ENCODE results near the gene EFCAB6. TPM values are rescaled to one million over a fixed set of nuclear protein-coding genes. Genes with fewer than 3 reads are reported as not detected.

Gene EFCAB6
- total and polyA plus RNA-seq, 2 of the 13 experiments (the other 11 are each of a cell fraction or from before 2014, with no cell fraction given): not detected

- no peaks in the 10 kb centered on the region for H3K9me3 ChIP-seq (ENCODE audit: low read length)
- in situ Hi-C loops (cut with HindIII; ENCODE audit: extremely low pct_ligation_motif_present, low pct_unique_long_range_greater_than_20kb) (no loop called here), intact Hi-C loops (cut with micrococcal nuclease; ENCODE audit: unreplicated experiment) (no loop called here)
- H3K36me3 ChIP-seq (replicated peaks in 1 of 2; ENCODE audit: control insufficient read depth in 1 of 2, insufficient read depth in 2 of 2, low read length in 2 of 2): no peaks in the 10 kb centered on the region
- H4K20me1 ChIP-seq (ENCODE audit: insufficient read depth, low read length): no peaks in the 10 kb centered on the region
- WGBS (ENCODE audit: low lambda C conversion rate): 47% methylated on average over 5 of the region's 6 CpGs
- ATAC-seq (no peak), FAIRE-seq (no peak), DNase-seq (ENCODE audit: low spot score) (no peak)
- CTCF ChIA-PET (ENCODE audit: low intra/inter-chr PET ratio, low total read pairs): no interaction called here
- POLR2A ChIA-PET: no interaction called here
- no peaks in the 10 kb centered on the region for H3K4me1 ChIP-seq (ENCODE audit: insufficient read depth, low read length)
- H3K4me3 ChIP-seq (replicated peaks in 1 of 3; ENCODE audit: insufficient read depth in 1 of 3, low read depth in 2 of 3, low read length in 3 of 3): no peak overlapping the region
- H3K79me2 ChIP-seq (ENCODE audit: insufficient read depth, low read length): no peaks in the 10 kb centered on the region
- no peak overlapping the region for H3K4me2 ChIP-seq (ENCODE audit: low read depth, low read length)
- TF ChIP-seq MAFF (IDR thresholded peaks at IDR 0.05; ENCODE audit: low read depth, low read length) (no peak), MATR3 (CRISPR knock-in tag; IDR thresholded peaks at IDR 0.05) (no peak)
- BruUV-seq (replicated peaks): no TSS peak
- no peak overlapping the region for H2AFZ ChIP-seq (ENCODE audit: low read length)
- H3K27me3 ChIP-seq (ENCODE audit: control insufficient read depth in 1 of 2, insufficient read depth in 2 of 2, low read length in 2 of 2): peaks cover 2 to 52% of the 10 kb centered on the region in 2 experiments; a peak in 3 of 5 replicates
- H3K27ac ChIP-seq (ENCODE audit: extremely low read length, insufficient read depth, low read length): no peak overlapping the region
- H3K9ac ChIP-seq (ENCODE audit: insufficient read depth, low read depth, low read length): no peak overlapping the region
These were observed 64.2 kb downstream of the EFCAB6 start for GRCh38 chr22:43747877-43748276.

- WGBS (ENCODE audit: low lambda C conversion rate): 20% methylated on average over 5 of the region's 6 CpGs
- Histone ChIP-seq H3K4me3 (replicated peaks in 1 of 3; ENCODE audit: insufficient read depth in 1 of 3, low read depth in 2 of 3, low read length in 3 of 3) (no peak overlapping the region), H3K4me1 (ENCODE audit: insufficient read depth, low read length) (no peaks in the 10 kb centered on the region), H3K36me3 (replicated peaks in 1 of 2; ENCODE audit: control insufficient read depth in 1 of 2, insufficient read depth in 2 of 2, low read length in 2 of 2) (no peaks in the 10 kb centered on the region), H3K79me2 (ENCODE audit: insufficient read depth, low read length) (no peaks in the 10 kb centered on the region), H3K9ac (ENCODE audit: insufficient read depth, low read depth, low read length) (no peak overlapping the region), H3K4me2 (ENCODE audit: low read depth, low read length) (no peak overlapping the region), H2AFZ (ENCODE audit: low read length) (no peak overlapping the region), H3K9me3 (ENCODE audit: low read length) (no peaks in the 10 kb centered on the region), H3K27me3 (ENCODE audit: control insufficient read depth in 1 of 2, insufficient read depth in 2 of 2, low read length in 2 of 2) (peaks cover 3 to 54% of the 10 kb centered on the region in 2 experiments; a peak in 3 of 5 replicates), H3K27ac (ENCODE audit: extremely low read length, insufficient read depth, low read length) (no peak overlapping the region), H4K20me1 (ENCODE audit: insufficient read depth, low read length) (no peaks in the 10 kb centered on the region)
- FAIRE-seq: no peak
- in situ Hi-C loops (cut with HindIII; ENCODE audit: extremely low pct_ligation_motif_present, low pct_unique_long_range_greater_than_20kb): no loop called here
- POLR2A ChIA-PET: no interaction called here
- TF ChIP-seq ZNF790 (CRISPR knock-in tag; IDR thresholded peaks at IDR 0.05; ENCODE audit: borderline replicate concordance) (no peak), ZBTB20 (CRISPR knock-in tag; IDR thresholded peaks at IDR 0.05; ENCODE audit: borderline replicate concordance, low read depth) (no peak), ETV6 (CRISPR knock-in tag; conservative IDR thresholded peaks at IDR 0.05) (no peak), SP2 (CRISPR knock-in tag; IDR thresholded peaks at IDR 0.05) (no peak), TBL1XR1 (IDR thresholded peaks at IDR 0.05; ENCODE audit: borderline replicate concordance, low read length, partially characterized antibody) (no peak), ZNF383 (CRISPR knock-in tag; IDR thresholded peaks at IDR 0.05; ENCODE audit: borderline replicate concordance) (no peak)
- TF ChIP-seq, protein P1, sequence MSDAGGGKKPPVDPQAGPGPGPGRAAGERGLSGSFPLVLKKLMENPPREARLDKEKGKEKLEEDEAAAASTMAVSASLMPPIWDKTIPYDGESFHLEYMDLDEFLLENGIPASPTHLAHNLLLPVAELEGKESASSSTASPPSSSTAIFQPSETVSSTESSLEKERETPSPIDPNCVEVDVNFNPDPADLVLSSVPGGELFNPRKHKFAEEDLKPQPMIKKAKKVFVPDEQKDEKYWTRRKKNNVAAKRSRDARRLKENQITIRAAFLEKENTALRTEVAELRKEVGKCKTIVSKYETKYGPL (CRISPR knock-in tag; IDR thresholded peaks at IDR 0.05): no peak
- TF ChIP-seq, protein P2, sequence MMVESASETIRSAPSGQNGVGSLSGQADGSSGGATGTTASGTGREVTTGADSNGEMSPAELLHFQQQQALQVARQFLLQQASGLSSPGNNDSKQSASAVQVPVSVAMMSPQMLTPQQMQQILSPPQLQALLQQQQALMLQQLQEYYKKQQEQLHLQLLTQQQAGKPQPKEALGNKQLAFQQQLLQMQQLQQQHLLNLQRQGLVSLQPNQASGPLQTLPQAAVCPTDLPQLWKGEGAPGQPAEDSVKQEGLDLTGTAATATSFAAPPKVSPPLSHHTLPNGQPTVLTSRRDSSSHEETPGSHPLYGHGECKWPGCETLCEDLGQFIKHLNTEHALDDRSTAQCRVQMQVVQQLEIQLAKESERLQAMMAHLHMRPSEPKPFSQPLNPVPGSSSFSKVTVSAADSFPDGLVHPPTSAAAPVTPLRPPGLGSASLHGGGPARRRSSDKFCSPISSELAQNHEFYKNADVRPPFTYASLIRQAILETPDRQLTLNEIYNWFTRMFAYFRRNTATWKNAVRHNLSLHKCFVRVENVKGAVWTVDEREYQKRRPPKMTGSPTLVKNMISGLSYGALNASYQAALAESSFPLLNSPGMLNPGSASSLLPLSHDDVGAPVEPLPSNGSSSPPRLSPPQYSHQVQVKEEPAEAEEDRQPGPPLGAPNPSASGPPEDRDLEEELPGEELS (CRISPR knock-in tag; IDR thresholded peaks at IDR 0.05): no peak
- TF ChIP-seq, protein P3, sequence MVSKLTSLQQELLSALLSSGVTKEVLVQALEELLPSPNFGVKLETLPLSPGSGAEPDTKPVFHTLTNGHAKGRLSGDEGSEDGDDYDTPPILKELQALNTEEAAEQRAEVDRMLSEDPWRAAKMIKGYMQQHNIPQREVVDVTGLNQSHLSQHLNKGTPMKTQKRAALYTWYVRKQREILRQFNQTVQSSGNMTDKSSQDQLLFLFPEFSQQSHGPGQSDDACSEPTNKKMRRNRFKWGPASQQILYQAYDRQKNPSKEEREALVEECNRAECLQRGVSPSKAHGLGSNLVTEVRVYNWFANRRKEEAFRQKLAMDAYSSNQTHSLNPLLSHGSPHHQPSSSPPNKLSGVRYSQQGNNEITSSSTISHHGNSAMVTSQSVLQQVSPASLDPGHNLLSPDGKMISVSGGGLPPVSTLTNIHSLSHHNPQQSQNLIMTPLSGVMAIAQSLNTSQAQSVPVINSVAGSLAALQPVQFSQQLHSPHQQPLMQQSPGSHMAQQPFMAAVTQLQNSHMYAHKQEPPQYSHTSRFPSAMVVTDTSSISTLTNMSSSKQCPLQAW (CRISPR knock-in tag; IDR thresholded peaks at IDR 0.05): no peak
- no peak for DNase-seq (ENCODE audit: low spot score)
- BruUV-seq (replicated peaks): no TSS peak
- ATAC-seq: no peak
- CTCF ChIA-PET (ENCODE audit: low intra/inter-chr PET ratio, low total read pairs): no interaction called here
- intact Hi-C loops (cut with micrococcal nuclease; ENCODE audit: unreplicated experiment): no loop called here
These were observed 65.0 kb downstream of the EFCAB6 start for GRCh38 chr22:43747058-43747457.

Data from HepG2 (cell line).